Body of pancreas (tissue), 4 donors: Measurements from ENCODE around the gene TXNDC2. TPM values are rescaled to one million over a fixed set of nuclear protein-coding genes. Genes with fewer than 3 reads are reported as not detected.
"Not testable (repeated sequence)": the region's sequence is repeated elsewhere in the genome, so short reads cannot be mapped to it uniquely, and the experiment has no call there.

ENCODE experiments used
- ATAC-seq: fragments of 150-250 bp; one replicate; pipeline ENCODE4 v1.9.1; 2016
- DNase-seq, 4 donors: peaks; one replicate each; pipeline ENCODE4 v3.0.0-alpha.2; 2019
- H3K27ac ChIP-seq, 4 donors: fragments of 200-600 bp; sonication (generic); 1 replicate in 3 of 4; 2 replicates in 1 of 4; pipeline versions ENCODE4 v1.5.1 to v1.6.1; 2016 to 2019; ENCODE audit warnings: mild to moderate bottlenecking in 1 of 4, mixed read lengths in 1 of 4, moderate library complexity in 1 of 4
- H3K27me3 ChIP-seq, 2 donors: fragments of 200-600 bp; sonication (generic); one replicate each; pipeline ENCODE4 v1.6.0; 2016; ENCODE audit warnings: mild to moderate bottlenecking in 1 of 2
- H3K36me3 ChIP-seq, 2 donors: fragments of 200-600 bp; sonication (generic); replicated peaks in 1 of 2; 2 replicates each; pipeline ENCODE4 v1.5.1; 2016; ENCODE audit warnings: low read depth in 2 of 2; ENCODE audit not compliant: insufficient read depth in 1 of 2
- H3K4me1 ChIP-seq: fragments of 200-600 bp; sonication (generic); one replicate; pipeline ENCODE4 v1.6.0; 2016
- H3K4me3 ChIP-seq, 2 donors: fragments of 200-600 bp; sonication (generic); 1 replicate in 1 of 2; 2 replicates in 1 of 2; pipeline ENCODE4 v1.5.1; 2016 to 2019
- H3K9me3 ChIP-seq, 3 donors: fragments of 200-600 bp; sonication (generic); 1 replicate in 2 of 3; 2 replicates in 1 of 3; pipeline ENCODE4 v1.5.1; 2016
- CTCF ChIP-seq, 7 experiments: fragments of 450-650 bp in 4 of 7; fragments of 200-600 bp in 3 of 7; sonication (generic) in 3 of 7; IDR thresholded peaks; one replicate each; pipeline ENCODE4 v1.5.1; 2016 to 2019; ENCODE audit warnings: antibody characterized with exemption in 7 of 7
- POLR2A ChIP-seq, 3 donors: fragments of 450-650 bp; IDR thresholded peaks; one replicate each; pipeline ENCODE4 v1.6.1; 2016; ENCODE audit warnings: antibody characterized with exemption in 3 of 3, mild to moderate bottlenecking in 2 of 3
- WGBS, 2 donors: methylation state at CpG; one replicate each; pipeline ENCODE4 v1.1.5; 2017; 5-methylcytosine and 5-hydroxymethylcytosine counted together
- intact Hi-C: fragments of 100-400 bp; cut with DNase I; formaldehyde crosslinking; loops from one replicate; pipeline ENCODE4 v1.15.1; 2023
- total RNA-seq, 2 donors: library from RNA; depleted of rRNA; stranded (reverse); fragments of >200 nt; gene quantifications; one replicate each; pipeline ENCODE4 v1.1.0, GENCODE V29; 2016

Gene TXNDC2
- total RNA-seq, 2 donors from 2014 or later = not detected

- no peak for DNase-seq
- Histone ChIP-seq H3K4me1 (peaks cover 31% of the 10 kb centered on the region), H3K9me3 (no peaks in the 10 kb centered on the region), H3K27ac (no peak overlapping the region), H3K4me3 (no peak overlapping the region), H3K36me3 (no peaks in the 10 kb centered on the region), H3K27me3 (no peaks in the 10 kb centered on the region)
- 70 to 71% methylated on average over 5 of the region's 5 CpGs for WGBS, 2 donors
- TF ChIP-seq CTCF (IDR thresholded peaks at IDR 0.05) = no peak
- no peak for TF ChIP-seq POLR2A (IDR thresholded peaks at IDR 0.05)
- ATAC-seq = no peak
- intact Hi-C loops = no loop called here
These were observed 33.3 kb upstream of the TXNDC2 start for GRCh38 chr18:9852266-9853081.

- ATAC-seq = peak; percentile 91
These were observed 30.7 kb upstream of the TXNDC2 start for GRCh38 chr18:9854801-9855676.

GRCh38 chr18:9855681-9856080, 30.1 kb upstream of the TXNDC2 start:
- H3K27me3 ChIP-seq = no peaks in the 10 kb centered on the region
- peak; percentile 38 for ATAC-seq
- no peak for DNase-seq
- H3K9me3 ChIP-seq = no peaks in the 10 kb centered on the region
- peak overlapping the region; percentile 60 to 82 (median 79) for H3K27ac ChIP-seq
- H3K4me3 ChIP-seq = no peak overlapping the region
- 60 to 63% methylated on average over 9 of the region's 9 CpGs for WGBS, 2 donors
- peaks cover 31% of the 10 kb centered on the region for H3K4me1 ChIP-seq
- no peak for TF ChIP-seq POLR2A (IDR thresholded peaks at IDR 0.05)
- TF ChIP-seq CTCF (IDR thresholded peaks at IDR 0.05) = no peak
- no peaks in the 10 kb centered on the region for H3K36me3 ChIP-seq
- intact Hi-C loops = no loop called here

More at GRCh38 chr18:9854801-9855676, 30.7 kb upstream of the TXNDC2 start:
- intact Hi-C loops = no loop called here
- no peaks in the 10 kb centered on the region for H3K9me3 ChIP-seq
- H3K36me3 ChIP-seq = no peaks in the 10 kb centered on the region
- 52 to 53% methylated on average over 12 of the region's 12 CpGs for WGBS, 2 donors
- no peaks in the 10 kb centered on the region for H3K27me3 ChIP-seq
- peak; percentile 63 to 84 (median 73) for DNase-seq
- peaks cover 31% of the 10 kb centered on the region for H3K4me1 ChIP-seq
- H3K27ac ChIP-seq = peak overlapping the region; percentile 60 to 82 (median 79)
- TF ChIP-seq POLR2A (IDR thresholded peaks at IDR 0.05) (peak in 1 of 3 donors; percentile 31), CTCF (IDR thresholded peaks at IDR 0.05) (no peak)
- H3K4me3 ChIP-seq = no peak overlapping the region

- Histone ChIP-seq H3K36me3 (no peaks in the 10 kb centered on the region), H3K9me3 (no peaks in the 10 kb centered on the region), H3K4me1 (peaks cover 31% of the 10 kb centered on the region), H3K27ac (peak overlapping the region in 3 of 4 donors; percentile 76 to 82 (median 82)), H3K4me3 (no peak overlapping the region), H3K27me3 (no peaks in the 10 kb centered on the region)
- DNase-seq = peak in 1 of 4 donors; percentile 17
- no peak for ATAC-seq
- TF ChIP-seq CTCF (IDR thresholded peaks at IDR 0.05) (no peak), POLR2A (IDR thresholded peaks at IDR 0.05) (no peak)
- intact Hi-C loops = no loop called here
- WGBS, 2 donors = 86 to 87% methylated on average over 3 of the region's 3 CpGs
These were observed 29.7 kb upstream of the TXNDC2 start for GRCh38 chr18:9856092-9856491.

- 83 to 94% methylated on average over 4 of the region's 4 CpGs for WGBS, 2 donors
These were observed 28.2 kb upstream of the TXNDC2 start for GRCh38 chr18:9857479-9857998.

More at GRCh38 chr18:9857479-9857998, 28.2 kb upstream of the TXNDC2 start:
- DNase-seq, H3K27ac ChIP-seq, H3K4me3 ChIP-seq, H3K9me3 ChIP-seq, H3K27me3 ChIP-seq, H3K36me3 ChIP-seq, ATAC-seq, intact Hi-C loops: not testable (repeated sequence)
- peaks cover 31% of the 10 kb centered on the region for H3K4me1 ChIP-seq
